ENCODE data around the gene SMIM44.

SMIM44 gene

GRCh38 chr19:3433313-3433712, 49.9 kb downstream of the SMIM44 start:
- DNase-seq = no peak

All from kidney glomerular epithelial cell (primary cell).